WERI-Rb-1 (cell line): Measurements from ENCODE around the gene HSD11B1.

Experiments used
- DNase-seq: peaks from one replicate; pipeline ENCODE4 v3.0.0-alpha.2; 2020
- H3K27ac ChIP-seq: fragments of 250-450 bp; sonication (Bioruptor Pico); 2 replicates; pipeline ENCODE4 v1.5.1; 2020; ENCODE audit warnings: mild to moderate bottlenecking, moderate library complexity
- H3K27me3 ChIP-seq: fragments of 250-450 bp; sonication (Bioruptor Pico); 2 replicates; pipeline ENCODE4 v1.5.1; 2021; ENCODE audit warnings: mild to moderate bottlenecking, low read depth, moderate library complexity; ENCODE audit not compliant: insufficient read depth, severe bottlenecking
- H3K36me3 ChIP-seq: fragments of 250-450 bp; sonication (Bioruptor Pico); 2 replicates; pipeline ENCODE4 v1.5.1; 2020; ENCODE audit warnings: mild to moderate bottlenecking, moderate library complexity
- H3K4me3 ChIP-seq: 2 replicates; pipeline ENCODE4 v1.5.1; 2011; ENCODE audit warnings: low read depth, mild to moderate bottlenecking, control low read depth, low read length
- H3K9me3 ChIP-seq: fragments of 250-450 bp; sonication (Bioruptor Pico); 2 replicates; pipeline ENCODE4 v1.5.1; 2021; ENCODE audit warnings: mild to moderate bottlenecking, moderate library complexity; ENCODE audit not compliant: severe bottlenecking
- TF ChIP-seq, protein P1 (sequence below): IDR thresholded peaks from 2 replicates; pipeline ENCODE4 v1.5.1; 2011; ENCODE audit warnings: low read depth, mild to moderate bottlenecking, control low read depth, inconsistent platforms, low read length

The HSD11B1 gene

DNA sequence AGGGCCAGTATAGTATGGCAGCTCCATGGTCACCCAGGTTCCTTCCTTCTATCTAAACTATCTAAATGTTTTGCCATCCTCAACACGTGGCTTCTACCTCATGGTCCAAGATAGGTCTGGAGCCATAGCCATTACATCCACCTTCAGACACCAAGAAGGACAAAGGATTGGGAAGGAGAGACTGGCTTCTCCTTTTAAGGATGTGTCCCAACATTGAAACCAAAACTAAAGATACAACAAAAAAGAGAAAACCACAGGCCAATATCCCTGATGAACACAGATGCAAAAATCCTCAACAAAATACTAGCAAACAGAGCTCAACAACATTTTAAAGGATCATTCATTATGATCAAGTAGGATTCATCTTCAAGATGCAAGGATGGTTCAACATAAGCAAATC lies 24.8 kb downstream of the HSD11B1 start:
- DNase-seq: no peak
- no peak overlapping the region for H3K4me3 ChIP-seq
- no peak overlapping the region for H3K27ac ChIP-seq
- no peaks in the 10 kb centered on the region for H3K36me3 ChIP-seq
- H3K27me3 ChIP-seq: peaks cover 10% of the 10 kb centered on the region
- TF ChIP-seq, protein P1, sequence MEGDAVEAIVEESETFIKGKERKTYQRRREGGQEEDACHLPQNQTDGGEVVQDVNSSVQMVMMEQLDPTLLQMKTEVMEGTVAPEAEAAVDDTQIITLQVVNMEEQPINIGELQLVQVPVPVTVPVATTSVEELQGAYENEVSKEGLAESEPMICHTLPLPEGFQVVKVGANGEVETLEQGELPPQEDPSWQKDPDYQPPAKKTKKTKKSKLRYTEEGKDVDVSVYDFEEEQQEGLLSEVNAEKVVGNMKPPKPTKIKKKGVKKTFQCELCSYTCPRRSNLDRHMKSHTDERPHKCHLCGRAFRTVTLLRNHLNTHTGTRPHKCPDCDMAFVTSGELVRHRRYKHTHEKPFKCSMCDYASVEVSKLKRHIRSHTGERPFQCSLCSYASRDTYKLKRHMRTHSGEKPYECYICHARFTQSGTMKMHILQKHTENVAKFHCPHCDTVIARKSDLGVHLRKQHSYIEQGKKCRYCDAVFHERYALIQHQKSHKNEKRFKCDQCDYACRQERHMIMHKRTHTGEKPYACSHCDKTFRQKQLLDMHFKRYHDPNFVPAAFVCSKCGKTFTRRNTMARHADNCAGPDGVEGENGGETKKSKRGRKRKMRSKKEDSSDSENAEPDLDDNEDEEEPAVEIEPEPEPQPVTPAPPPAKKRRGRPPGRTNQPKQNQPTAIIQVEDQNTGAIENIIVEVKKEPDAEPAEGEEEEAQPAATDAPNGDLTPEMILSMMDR: no peak
- H3K9me3 ChIP-seq: no peaks in the 10 kb centered on the region

GRCh38 chr1:209732725-209733124 lies 28.1 kb downstream of the HSD11B1 start:
- H3K36me3 ChIP-seq: no peaks in the 10 kb centered on the region
- TF ChIP-seq, protein P1: no peak
- H3K9me3 ChIP-seq: no peaks in the 10 kb centered on the region
- H3K4me3 ChIP-seq: no peak overlapping the region
- no peak overlapping the region for H3K27ac ChIP-seq
- no peak for DNase-seq
- H3K27me3 ChIP-seq: peaks cover 15% of the 10 kb centered on the region

DNA sequence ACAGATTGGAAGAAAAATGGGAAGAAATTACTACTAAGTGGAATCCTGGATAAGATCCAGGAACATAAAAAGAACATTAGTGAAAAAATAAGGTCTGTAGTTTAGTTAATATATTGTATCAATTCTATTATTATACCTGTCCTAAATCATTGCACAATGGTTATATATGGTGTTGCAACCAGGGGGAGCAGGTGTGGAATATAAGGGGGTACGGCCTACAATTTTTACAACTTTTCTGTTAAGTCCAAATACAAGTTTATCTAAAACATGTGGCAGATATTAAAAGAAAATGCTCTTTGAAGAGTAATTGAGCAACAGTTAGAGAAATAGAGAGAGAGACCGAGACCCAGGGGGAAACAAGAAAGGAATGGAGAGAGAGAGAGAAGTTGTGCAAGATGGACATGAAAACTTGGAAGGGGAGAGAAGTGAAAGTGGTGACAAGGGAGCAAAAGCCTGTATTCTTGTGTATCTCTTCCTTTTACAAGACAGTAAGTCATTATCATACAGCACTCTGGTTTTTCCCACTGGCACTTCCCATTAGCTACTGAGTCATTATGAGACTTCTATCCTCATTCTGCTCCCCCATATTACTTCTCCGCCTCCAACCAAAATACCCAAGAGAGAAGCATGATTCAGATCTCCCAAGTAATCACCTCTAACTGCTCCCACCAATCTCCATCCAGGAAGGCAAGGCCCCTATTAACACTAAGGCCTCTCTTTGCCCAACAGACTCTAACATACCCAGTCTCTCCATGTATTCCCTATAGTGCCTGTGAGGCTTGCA lies 29.0 kb downstream of the HSD11B1 start:
- TF ChIP-seq, protein P1: no peak
- Histone ChIP-seq H3K27me3 (peaks cover 21% of the 10 kb centered on the region), H3K4me3 (no peak overlapping the region), H3K27ac (no peak overlapping the region), H3K36me3 (no peaks in the 10 kb centered on the region), H3K9me3 (no peaks in the 10 kb centered on the region)
- no peak for DNase-seq

GRCh38 chr1:209736490-209737117 lies 32.0 kb downstream of the HSD11B1 start:
- TF ChIP-seq, protein P1: no peak
- Histone ChIP-seq H3K27ac (no peak overlapping the region), H3K27me3 (peaks cover 34% of the 10 kb centered on the region), H3K9me3 (no peaks in the 10 kb centered on the region), H3K36me3 (no peaks in the 10 kb centered on the region), H3K4me3 (no peak overlapping the region)
- no peak for DNase-seq

DNA sequence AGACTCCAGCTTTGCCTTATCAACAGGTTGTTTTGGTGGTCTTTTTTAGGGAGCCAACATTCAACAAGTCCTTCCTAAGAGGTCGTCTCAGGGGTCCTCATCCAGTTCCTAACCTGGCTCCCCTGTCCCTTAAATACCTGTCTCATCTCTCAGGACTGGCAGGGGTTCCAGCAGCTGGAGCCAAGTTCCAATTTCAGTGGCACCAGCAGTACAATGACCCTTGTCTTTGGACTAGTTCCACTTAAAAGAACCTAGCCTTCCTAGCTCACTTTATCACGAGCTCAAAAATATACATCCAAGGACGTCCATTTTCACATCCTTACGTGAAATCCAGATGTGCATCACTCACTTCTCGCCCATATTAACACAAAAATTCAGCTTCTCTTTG lies 32.5 kb downstream of the HSD11B1 start:
- H3K36me3 ChIP-seq: no peaks in the 10 kb centered on the region
- no peak overlapping the region for H3K27ac ChIP-seq
- no peak overlapping the region for H3K4me3 ChIP-seq
- H3K27me3 ChIP-seq: peaks cover 39% of the 10 kb centered on the region
- DNase-seq: no peak
- H3K9me3 ChIP-seq: no peaks in the 10 kb centered on the region
- TF ChIP-seq, protein P1: no peak

DNA sequence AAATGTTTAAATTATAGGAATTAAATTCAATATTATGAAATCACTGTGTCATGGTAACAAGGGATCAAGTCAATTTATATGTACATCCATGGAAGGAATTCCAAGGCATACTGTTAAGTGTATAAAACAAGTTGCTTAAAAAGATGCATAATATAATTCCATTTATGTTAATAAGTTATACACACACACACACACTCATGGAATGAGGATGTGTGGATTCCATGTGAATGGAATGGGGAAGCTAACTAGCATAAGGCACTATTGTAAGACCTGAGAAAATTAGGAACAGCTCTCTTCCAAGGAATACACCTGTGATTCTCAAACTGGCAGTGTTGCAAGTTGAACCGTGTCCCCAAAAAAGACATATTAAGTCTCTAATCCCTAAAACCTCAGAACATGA lies 33.6 kb downstream of the HSD11B1 start:
- TF ChIP-seq, protein P1: no peak
- Histone ChIP-seq H3K9me3 (no peaks in the 10 kb centered on the region), H3K27ac (no peak overlapping the region), H3K27me3 (peaks cover 43% of the 10 kb centered on the region), H3K36me3 (no peaks in the 10 kb centered on the region), H3K4me3 (no peak overlapping the region)
- DNase-seq: no peak
